ENCODE results near the gene HPD.

- TF ChIP-seq EZH2 (IDR thresholded peaks at IDR 0.05) (no peak), FOXP2 (optimal IDR thresholded peaks at IDR 0.05; ENCODE audit: control extremely low read depth, extremely low read length, insufficient read depth) (no peak), POLR2AphosphoS5 (IDR thresholded peaks at IDR 0.05; ENCODE audit: borderline replicate concordance, low read depth, low read length) (no peak)
Observed at GRCh38 chr12:121806546-121807423, 51.9 kb downstream of the HPD start.
